ENCODE data around the gene RBM39.

RBM39 gene

DNA sequence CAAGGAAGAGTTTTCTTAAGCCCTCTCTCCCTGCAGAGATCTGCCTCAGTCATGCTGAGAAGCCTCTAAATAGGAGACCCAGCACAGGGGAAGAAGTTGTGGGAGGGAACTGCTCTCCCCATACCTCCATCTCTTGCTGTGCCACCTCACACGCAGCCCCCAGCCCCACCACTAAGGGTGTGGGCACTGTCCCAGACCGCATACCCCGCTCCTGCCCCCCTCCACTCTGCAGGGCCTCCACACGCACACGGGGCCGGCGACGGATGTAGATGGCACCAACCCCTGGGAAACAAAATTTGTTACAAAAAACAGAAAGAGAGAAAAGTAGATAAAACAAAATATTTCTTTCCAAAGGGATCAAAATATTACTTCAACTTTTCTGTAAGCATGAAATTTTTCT, 67.1 kb downstream of the RBM39 start:
- DNase-seq (no peak), ATAC-seq (no peak)

DNA sequence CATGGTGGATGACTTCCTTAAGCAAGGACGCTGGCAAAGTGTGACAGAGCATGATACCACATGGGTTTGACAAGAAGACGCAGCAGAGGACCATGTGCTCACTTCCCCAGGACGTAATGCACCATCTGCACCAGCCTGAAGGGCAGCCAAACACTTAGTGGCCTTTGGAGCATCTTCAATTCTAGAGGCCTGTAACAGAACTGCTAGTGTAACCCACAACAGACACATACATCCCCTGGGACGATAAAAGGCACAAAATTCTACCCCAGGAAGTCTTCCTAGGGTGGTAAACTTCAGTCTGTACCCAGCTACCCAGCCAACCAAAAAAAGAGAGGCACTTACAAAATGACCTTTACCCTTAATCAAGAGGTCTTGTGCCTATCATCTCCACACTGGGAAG, 68.2 kb downstream of the RBM39 start:
- DNase-seq (no peak), ATAC-seq (no peak)

DNA sequence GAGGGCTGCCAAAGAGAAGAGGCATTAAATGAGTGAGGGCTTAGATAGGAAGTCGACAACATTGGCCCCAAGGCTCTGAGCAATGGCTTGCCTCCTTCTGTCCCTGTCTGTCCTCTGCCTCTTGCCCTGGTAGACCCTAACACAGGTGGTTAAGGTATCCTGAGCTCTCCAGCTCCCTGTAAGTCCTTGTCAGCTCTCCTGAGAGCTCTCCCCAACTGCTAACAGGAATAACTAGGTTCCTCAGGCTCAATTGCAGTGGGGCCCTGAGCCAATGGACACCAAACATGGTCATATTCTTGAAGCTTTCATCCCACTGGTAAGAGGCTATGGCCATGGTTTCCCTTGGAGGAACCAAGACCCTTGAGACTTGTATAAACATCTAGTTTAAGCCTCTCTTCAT, 72.4 kb downstream of the RBM39 start:
- DNase-seq = no peak

DNA sequence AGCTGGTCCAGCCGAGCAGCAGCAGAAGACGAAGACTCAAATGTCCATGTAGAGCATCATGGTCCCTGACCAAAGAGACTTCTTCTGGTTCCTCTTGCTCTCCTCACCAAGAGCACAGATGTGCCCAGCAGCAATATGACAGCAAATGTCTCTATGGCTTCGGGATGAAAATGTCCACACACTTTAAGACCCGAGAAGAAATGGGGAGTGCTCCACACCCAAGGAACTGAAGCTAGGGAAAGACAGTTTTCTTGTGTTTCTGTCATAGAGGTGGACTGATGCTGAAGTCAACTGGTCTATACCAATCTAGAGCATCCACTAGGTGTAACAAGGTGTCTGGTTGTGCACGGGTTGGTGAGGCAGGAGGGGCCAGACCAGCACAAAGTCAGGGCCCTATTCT, 72.8 kb downstream of the RBM39 start:
- ATAC-seq (no peak), DNase-seq (no peak)

More for the DNA sequence above, 72.4 kb downstream of the RBM39 start:
- no peak for ATAC-seq

DNA sequence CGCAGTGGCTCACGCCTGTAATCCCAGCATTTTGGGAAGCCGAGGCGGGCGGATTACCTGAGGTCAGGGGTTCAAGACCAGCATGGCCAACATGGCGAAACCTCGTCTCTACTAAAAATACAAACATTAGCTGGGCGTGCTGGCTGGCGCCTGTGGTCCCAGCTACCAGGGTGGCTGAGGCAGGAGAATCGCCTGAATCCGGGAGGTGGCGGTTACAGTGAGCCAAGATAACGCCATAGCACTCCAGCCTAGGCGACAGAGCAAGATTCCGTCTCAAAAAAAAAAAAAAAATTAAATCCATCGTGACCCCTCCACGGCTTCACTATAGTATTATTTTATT, 76.1 kb downstream of the RBM39 start:
- ATAC-seq (no peak), DNase-seq (no peak)

DNA sequence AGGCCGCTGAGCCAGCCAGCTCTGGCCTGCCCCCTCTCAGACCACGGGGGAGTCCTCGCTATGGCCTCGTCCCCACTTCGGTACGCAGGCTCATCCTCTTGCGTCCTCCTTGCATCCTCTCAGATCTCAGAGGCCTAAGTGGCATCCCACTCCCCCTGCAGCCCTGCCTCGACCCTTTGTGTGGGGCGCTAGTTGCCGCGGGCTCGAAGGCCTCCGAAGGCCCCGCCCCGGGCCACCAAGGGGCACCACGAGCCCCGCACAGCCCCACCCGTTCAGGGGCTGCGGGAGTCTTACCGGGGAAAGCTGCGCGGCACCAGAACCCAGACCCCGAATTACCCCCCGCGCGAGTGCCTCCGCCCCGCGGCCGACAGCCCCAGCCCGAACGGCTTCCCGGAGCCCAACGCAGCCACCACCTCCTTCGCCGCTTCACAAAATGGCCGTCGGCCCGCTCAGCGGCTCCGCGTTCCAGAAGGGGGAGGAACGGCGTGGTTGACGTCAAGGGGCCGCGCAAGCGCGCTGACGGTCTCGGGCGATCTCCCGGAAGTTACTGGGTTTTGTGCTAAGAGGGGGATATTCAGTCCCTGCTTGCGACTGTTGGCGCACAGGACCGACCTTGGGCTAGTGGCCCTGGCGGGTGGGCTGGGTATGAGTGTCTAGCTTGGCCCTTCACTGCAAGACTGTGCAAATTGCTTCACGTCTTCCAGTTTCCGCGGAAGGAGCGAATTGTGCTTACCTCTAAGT, 77.4 kb downstream of the RBM39 start, which contains the start of the genes CPNE1 and RBM12:
Gene CPNE1 (minus strand): TSS at position 435 of the 741 bp plus-strand sequence. CDS start 31,977 bp downstream, outside the sequence.
Gene RBM12 (minus strand): TSS at position 435 of the 741 bp plus-strand sequence. CDS start 9,578 bp downstream, outside the sequence.
- DNase-seq = peak; percentile 93
- ATAC-seq = peak; percentile 80

DNA sequence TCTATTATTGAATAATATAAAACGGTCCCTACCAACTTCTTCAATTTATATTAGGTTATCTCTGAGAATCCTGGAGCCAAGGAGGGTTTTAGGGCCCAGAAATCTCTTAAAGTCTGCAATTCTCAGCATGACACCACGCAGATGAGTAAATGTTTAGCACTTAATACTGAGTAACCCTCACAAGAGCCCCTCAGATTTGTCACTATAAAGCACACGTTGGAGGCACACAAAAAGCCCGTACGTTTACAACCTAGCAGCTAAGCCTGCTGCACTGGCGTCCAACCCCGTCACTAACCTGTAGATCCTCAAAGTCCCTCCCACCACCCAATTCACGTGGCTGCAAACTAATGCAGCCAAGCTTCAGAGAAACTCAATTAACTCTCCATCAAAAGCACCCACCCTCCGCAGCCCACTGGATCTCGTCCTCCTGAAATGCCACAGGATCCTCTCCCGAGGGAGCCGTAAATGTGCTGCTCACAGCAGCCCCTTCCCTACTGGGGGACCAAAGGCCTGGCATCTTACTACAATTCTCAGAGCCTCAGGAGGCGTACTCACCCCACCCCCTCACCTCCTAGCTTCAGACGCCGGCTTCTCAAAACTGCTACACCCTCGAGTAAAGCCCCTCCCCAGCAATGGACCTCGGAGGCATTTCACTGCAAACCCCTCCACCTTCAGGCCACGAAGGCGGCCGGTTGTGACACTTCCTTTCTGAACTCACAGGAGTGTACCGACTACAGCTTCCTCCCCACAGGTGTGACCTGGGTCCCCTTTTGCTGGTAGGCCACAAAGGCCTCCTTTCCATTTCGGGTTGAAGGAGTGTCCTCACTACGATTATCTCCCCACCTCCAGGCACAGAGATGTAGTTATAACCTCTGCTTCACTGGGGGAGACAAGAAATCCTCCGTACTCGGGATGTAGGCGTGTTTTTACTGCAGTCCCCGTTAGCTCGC, 78.3 kb downstream of the RBM39 start:
- ATAC-seq = peak; percentile 23
- peak; percentile 64 for DNase-seq

DNA sequence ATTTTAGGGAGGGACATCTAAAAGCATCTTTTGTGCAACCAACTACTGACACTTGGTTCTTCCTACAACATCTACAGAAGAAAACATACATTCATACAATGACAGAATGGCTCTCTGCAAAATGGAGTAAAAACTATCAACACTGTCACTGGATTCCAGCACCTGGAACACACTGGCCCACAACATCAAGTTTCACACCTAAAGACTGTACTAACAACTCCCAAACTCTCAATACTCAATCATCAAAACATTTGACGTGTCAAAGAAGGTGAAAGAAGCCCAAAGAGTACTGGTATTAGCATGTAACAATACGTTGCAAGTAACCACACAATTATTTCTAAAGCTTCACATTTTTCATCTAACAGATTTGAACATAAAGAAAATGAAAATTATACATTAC, 79.5 kb downstream of the RBM39 start:
- DNase-seq (no peak), ATAC-seq (no peak)

DNA sequence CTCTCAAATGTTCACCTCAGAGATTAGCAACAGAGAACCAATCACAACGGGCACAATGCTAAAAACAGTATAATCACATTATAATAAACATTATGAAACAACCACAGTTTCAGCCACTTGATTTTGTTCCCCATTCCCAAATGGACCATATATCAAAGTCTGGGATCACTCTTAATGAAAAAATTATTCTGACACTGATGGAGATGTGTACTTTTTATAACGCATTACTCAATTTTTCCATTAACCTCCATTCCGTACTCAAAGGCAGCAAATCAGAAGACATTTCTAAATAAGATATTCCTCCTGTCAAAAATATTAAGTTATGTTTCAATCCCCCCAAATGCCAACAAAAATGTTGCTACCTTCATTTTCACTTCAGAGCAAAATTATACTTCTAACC, 80.2 kb downstream of the RBM39 start:
- DNase-seq = no peak
- no peak for ATAC-seq

DNA sequence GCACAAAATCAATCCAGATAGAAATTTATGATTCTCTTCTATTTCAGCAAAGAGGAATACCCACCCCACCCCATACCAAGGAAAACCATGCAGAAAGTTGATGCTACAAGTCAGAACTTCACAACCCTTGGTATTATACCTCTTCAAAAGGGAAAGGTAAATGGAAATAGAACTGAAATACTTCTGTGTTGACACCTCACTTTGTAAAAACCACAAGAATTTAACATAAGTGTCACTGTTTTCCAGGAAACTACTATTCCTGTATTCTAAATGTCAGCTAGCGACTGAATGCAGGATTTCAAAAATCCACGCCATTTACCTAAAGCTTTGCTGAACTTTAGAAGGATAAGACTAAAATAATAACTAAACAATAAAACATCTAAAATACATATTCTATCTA, 81.0 kb downstream of the RBM39 start:
- DNase-seq (no peak), ATAC-seq (peak; percentile 42)

DNA sequence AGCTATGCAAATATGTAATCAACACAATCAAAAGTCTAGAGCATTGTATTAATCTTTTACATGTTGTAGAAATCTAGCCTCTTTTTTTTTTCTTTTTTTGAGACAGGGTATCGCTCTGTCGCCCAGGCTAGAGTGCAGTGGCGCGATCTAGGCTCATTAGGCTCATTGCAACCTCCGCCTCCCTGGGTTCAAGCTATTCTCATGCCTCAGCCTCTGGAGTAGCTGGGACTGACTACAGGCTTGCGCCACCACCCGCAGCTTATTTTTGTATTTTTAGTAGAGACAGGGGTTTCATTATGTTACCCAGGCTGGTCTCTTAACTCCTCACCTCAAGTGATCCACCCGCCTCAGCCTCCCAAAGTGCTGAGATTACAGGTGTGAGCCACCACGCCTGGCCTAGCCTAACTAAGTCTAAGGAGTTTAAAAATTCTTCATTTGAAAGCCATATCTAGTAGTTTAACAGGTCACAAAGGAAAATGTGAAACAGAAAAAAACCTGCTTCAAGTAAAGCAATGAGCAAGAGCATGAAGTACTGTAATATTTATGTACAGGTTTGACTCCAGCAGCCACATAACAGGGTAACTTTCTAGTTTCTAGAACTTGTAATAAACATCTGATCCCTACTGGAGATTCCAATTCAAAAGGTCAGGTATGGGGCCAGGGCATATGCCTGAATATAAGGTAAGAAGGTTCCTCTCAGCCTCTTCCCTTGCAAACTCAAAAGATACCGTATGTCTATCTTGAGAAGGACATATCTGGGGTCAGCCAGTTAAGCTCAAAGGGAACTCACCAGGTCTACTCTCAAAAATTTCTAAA, 81.7 kb downstream of the RBM39 start:
- peak; percentile 53 for ATAC-seq
- DNase-seq = peak; percentile 36

DNA sequence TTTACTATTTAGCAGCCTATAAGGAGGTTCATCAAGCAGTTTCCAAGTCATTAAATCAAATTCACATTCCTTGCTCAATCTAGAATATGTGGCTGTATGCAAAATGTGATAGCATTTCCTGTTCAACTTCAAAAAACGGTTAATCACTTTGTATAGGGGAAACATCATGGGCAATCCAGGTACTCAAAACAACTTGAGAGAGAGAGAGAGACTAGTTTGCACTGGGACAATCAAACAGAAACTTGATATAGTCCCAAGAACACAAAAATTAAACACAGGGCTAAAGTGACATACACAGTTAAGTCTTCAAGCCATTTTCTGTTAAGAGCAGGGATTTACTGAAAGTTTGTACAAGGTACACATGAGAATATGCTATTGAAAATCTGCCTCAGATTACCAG, 84.8 kb downstream of the RBM39 start:
- DNase-seq (no peak), ATAC-seq (no peak)

DNA sequence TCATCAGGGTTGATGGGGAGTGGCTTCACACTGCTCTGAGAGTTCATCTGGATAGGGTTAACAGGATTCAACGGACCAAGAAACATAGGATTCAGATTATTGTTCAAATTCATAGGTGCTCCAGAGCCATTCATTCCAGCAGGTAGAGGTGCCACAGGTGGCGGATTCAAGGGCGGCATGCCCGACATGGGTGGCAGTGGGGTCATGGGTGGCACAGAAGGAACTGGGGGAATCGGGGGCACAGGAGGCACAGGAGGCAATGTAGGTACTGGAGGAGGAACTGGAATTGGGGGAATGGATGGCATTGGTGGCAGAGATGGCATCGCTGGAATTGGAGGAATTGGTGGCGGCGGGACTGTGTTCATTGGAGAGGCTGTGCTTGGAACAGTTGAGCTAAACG, 87.6 kb downstream of the RBM39 start:
- no peak for ATAC-seq
- no peak for DNase-seq

DNA sequence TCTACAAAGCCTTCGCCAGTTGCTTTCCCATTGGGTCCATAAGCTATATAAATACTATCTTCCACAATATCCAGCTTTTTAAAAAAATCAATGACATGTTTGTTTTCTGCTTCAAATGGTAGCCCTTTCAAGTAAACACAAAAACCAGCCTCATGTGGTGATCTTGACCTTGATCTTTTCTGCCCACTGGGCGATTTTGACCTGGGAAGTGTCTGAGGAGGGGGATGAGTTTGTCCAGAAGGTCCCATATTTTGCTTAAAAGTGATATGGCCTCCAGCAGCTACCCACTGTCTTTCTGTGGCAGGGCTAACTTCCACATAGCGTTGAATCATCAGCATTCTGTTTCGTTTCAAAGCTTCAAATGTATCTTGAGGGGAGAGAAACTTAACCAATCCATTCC, 88.2 kb downstream of the RBM39 start:
- no peak for ATAC-seq
- no peak for DNase-seq

Measured in stimulated activated naive CD8-positive, alpha-beta T cell treated with anti-CD3 and anti-CD28 coated beads, Interleukin-15, Interleukin-2, amounts not matched to agents 100 U/mL and 50 U/mL, for 24 hours (primary cell).